CD4-positive, alpha-beta T cell (primary cell): ENCODE results near the gene CCR5. TPM values are rescaled to one million over a fixed set of nuclear protein-coding genes. Genes with fewer than 3 reads are reported as not detected.

Experiments used
- ATAC-seq: fragments of 200-7000 bp; cut with Tn5 transposase; one replicate; pipeline ENCODE4 v1.10.0; 2022; ENCODE audit warnings: mild to moderate bottlenecking; ENCODE audit not compliant: poor library complexity
- CTCF ChIA-PET: fragments of 350-600 bp; sonication (Branson Sonifier 250); formaldehyde crosslinking; loops from one replicate; lab custom pipeline; 2021; ENCODE audit warnings: antibody characterized with exemption, inconsistent platforms; lab: Charles Lee
- POLR2A ChIA-PET: fragments of 350-600 bp; sonication (Branson Sonifier 250); formaldehyde crosslinking; loops from one replicate; lab custom pipeline; 2021; ENCODE audit warnings: antibody characterized with exemption, inconsistent platforms; lab: Charles Lee
- DNase-seq, 14 experiments: peaks; one replicate each; pipeline ENCODE4 v3.0.0-alpha.2; 2013 to 2020; ENCODE audit warnings: mixed read lengths in 2 of 14
- H3K27ac ChIP-seq, 2 donors: one replicate each; pipeline versions ENCODE4 v1.5.1 to v1.7.0; 2013; ENCODE audit warnings: low read length in 2 of 2, low read depth in 1 of 2, mild to moderate bottlenecking in 1 of 2
- H3K27me3 ChIP-seq, 2 experiments: 1 replicate in 1 of 2; 2 replicates in 1 of 2; pipeline versions ENCODE4 v1.6.1 to v1.7.0; 2013; ENCODE audit warnings: low read length in 2 of 2, control low read depth in 1 of 2, mild to moderate bottlenecking in 1 of 2, moderate library complexity in 1 of 2; ENCODE audit not compliant: insufficient read depth in 2 of 2, control insufficient read depth in 1 of 2
- H3K36me3 ChIP-seq: one replicate; pipeline ENCODE4 v1.6.1; 2013; ENCODE audit warnings: low read length, control low read depth; ENCODE audit not compliant: insufficient read depth
- H3K4me1 ChIP-seq: one replicate; pipeline ENCODE4 v1.6.1; 2013; ENCODE audit warnings: low read length, control low read depth; ENCODE audit not compliant: insufficient read depth
- H3K4me3 ChIP-seq: one replicate; pipeline ENCODE4 v1.5.1; 2013; ENCODE audit warnings: mild to moderate bottlenecking, low read length, moderate library complexity
- H3K9me3 ChIP-seq, 2 experiments: 1 replicate in 1 of 2; 2 replicates in 1 of 2; pipeline versions ENCODE4 v1.6.1 to v1.7.0; 2013; ENCODE audit warnings: low read length in 2 of 2, mild to moderate bottlenecking in 2 of 2, control low read depth in 1 of 2, moderate library complexity in 1 of 2; ENCODE audit not compliant: control insufficient read depth in 1 of 2, insufficient read depth in 1 of 2
- H3K27ac Mint-ChIP-seq: one replicate; pipeline ENCODE4 v1.8.0; 2020; ENCODE audit warnings: mixed read lengths
- H3K27me3 Mint-ChIP-seq: one replicate; pipeline ENCODE4 v1.8.0; 2021; ENCODE audit warnings: mixed read lengths
- H3K36me3 Mint-ChIP-seq: one replicate; pipeline ENCODE4 v1.8.0; 2021; ENCODE audit warnings: low read depth, mixed read lengths
- H3K4me1 Mint-ChIP-seq: one replicate; pipeline ENCODE4 v1.8.0; 2021; ENCODE audit warnings: low read depth, mixed read lengths
- H3K4me3 Mint-ChIP-seq: one replicate; pipeline ENCODE4 v1.8.0; 2020; ENCODE audit warnings: mild to moderate bottlenecking, mixed read lengths
- H3K9me3 Mint-ChIP-seq: one replicate; pipeline ENCODE4 v1.8.0; 2020; ENCODE audit warnings: mixed read lengths
- CTCF ChIP-seq: fragments of 200-600 bp; IDR thresholded peaks from one replicate; pipeline ENCODE4 v1.8.0; 2022; ENCODE audit warnings: antibody characterized with exemption, mild to moderate bottlenecking
- intact Hi-C, 2 experiments: fragments of 100-400 bp; cut with DNase I in 1 of 2; cut with micrococcal nuclease in 1 of 2; formaldehyde crosslinking; loops; one replicate each; pipeline versions ENCODE4 v1.15.1 to v1.9.0; 2023 to 2025; cut with DNase I, micrococcal nuclease
- total RNA-seq, 174 experiments: library from RNA in 2 of 174; stranded (reverse) in 2 of 174; gene quantifications; one replicate each; pipeline ENCODE4 v1.2.3 and lab custom pipeline; 2021 to 2026

CCR5 gene
- total RNA-seq, 2 experiments from 2014 or later, result 1.1 to 1.4 TPM

GRCh38 chr3:46356276-46356675, 14.5 kb upstream of the CCR5 start:
- H3K4me1 ChIP-seq, result peaks cover 73% of the 10 kb centered on the region
- CTCF ChIA-PET, result interaction anchor here (1.9 kb wide), 1 partner anchor 12 kb away, joined by 7 read pairs; no protein-coding TSS in a partner anchor
- H3K4me3 ChIP-seq, result peak overlapping the region; percentile 60
- Mint-ChIP-seq H3K27me3 (no peaks in the 10 kb centered on the region), H3K4me3 (no peak overlapping the region), H3K27ac (no peak overlapping the region), H3K36me3 (no peaks in the 10 kb centered on the region), H3K4me1 (peaks cover 46% of the 10 kb centered on the region), H3K9me3 (no peaks in the 10 kb centered on the region)
- H3K9me3 ChIP-seq, result no peaks in the 10 kb centered on the region
- no peaks in the 10 kb centered on the region for H3K27me3 ChIP-seq
- H3K27ac ChIP-seq, result no peak overlapping the region
- ATAC-seq, result no peak
- TF ChIP-seq CTCF, result no peak
- peaks cover 14% of the 10 kb centered on the region for H3K36me3 ChIP-seq
- intact Hi-C loops, result no loop called here
- POLR2A ChIA-PET, result no interaction called here
- no peak for DNase-seq

GRCh38 chr3:46356909-46357308, 13.8 kb upstream of the CCR5 start:
- CTCF ChIA-PET, result interaction anchor here (1.9 kb wide), 1 partner anchor 12 kb away, joined by 7 read pairs; no protein-coding TSS in a partner anchor
- H3K4me3 ChIP-seq, result peak overlapping the region; percentile 60
- Mint-ChIP-seq H3K27ac (peak overlapping the region; percentile 28), H3K4me3 (peak overlapping the region; percentile 51), H3K36me3 (no peaks in the 10 kb centered on the region), H3K4me1 (peaks cover 41% of the 10 kb centered on the region), H3K9me3 (no peaks in the 10 kb centered on the region), H3K27me3 (no peaks in the 10 kb centered on the region)
- peaks cover 73% of the 10 kb centered on the region for H3K4me1 ChIP-seq
- H3K36me3 ChIP-seq, result peaks cover 14% of the 10 kb centered on the region
- DNase-seq (no peak), ATAC-seq (no peak)
- POLR2A ChIA-PET, result no interaction called here
- H3K27me3 ChIP-seq, result no peaks in the 10 kb centered on the region
- no peak overlapping the region for H3K27ac ChIP-seq
- intact Hi-C loops, result no loop called here
- TF ChIP-seq CTCF, result no peak
- H3K9me3 ChIP-seq, result no peaks in the 10 kb centered on the region

GRCh38 chr3:46358466-46358865, 12.3 kb upstream of the CCR5 start:
- no peak overlapping the region for H3K27ac Mint-ChIP-seq
- no peak overlapping the region for H3K27ac ChIP-seq
- ATAC-seq (no peak), DNase-seq (no peak)
- peak overlapping the region; percentile 17 for H3K4me3 ChIP-seq
- CTCF ChIA-PET, result interaction anchor here (2.1 kb wide), 1 partner anchor 10 kb away, joined by 8 read pairs; no protein-coding TSS in a partner anchor
- H3K27me3 Mint-ChIP-seq, result no peaks in the 10 kb centered on the region
- peaks cover 14% of the 10 kb centered on the region for H3K36me3 ChIP-seq
- peaks cover 26% of the 10 kb centered on the region for H3K4me1 Mint-ChIP-seq
- intact Hi-C loops, result no loop called here
- POLR2A ChIA-PET, result no interaction called here
- no peaks in the 10 kb centered on the region for H3K9me3 ChIP-seq
- no peak overlapping the region for H3K4me3 Mint-ChIP-seq
- no peaks in the 10 kb centered on the region for H3K9me3 Mint-ChIP-seq
- H3K36me3 Mint-ChIP-seq, result no peaks in the 10 kb centered on the region
- no peak for TF ChIP-seq CTCF
- H3K27me3 ChIP-seq, result no peaks in the 10 kb centered on the region
- H3K4me1 ChIP-seq, result peaks cover 68% of the 10 kb centered on the region
